Left lung (tissue), 10 donors: ENCODE measurements around the gene EFHC2. TPM values are rescaled to one million over a fixed set of nuclear protein-coding genes. Genes with fewer than 3 reads are reported as not detected.

Experiments used
- ATAC-seq: fragments of 200-7000 bp; cut with Tn5 transposase; one replicate; pipeline ENCODE4 v1.9.1; 2020; ENCODE audit warnings: moderate library complexity
- DNase-seq, 4 donors: peaks; one replicate each; pipeline ENCODE4 v3.0.0-alpha.2; 2013 to 2020
- H3K27ac ChIP-seq, 2 donors: fragments of 200-600 bp; sonication (generic) in 1 of 2; one replicate each; pipeline versions ENCODE4 v1.5.0 to v1.8.0; 2020 to 2021
- H3K27me3 ChIP-seq, 2 donors: fragments of 200-600 bp; sonication (generic) in 1 of 2; one replicate each; pipeline versions ENCODE4 v1.5.0 to v1.8.0; 2020 to 2021
- H3K36me3 ChIP-seq, 2 donors: fragments of 200-600 bp; sonication (generic) in 1 of 2; one replicate each; pipeline versions ENCODE4 v1.5.0 to v1.8.0; 2020 to 2021
- H3K4me1 ChIP-seq, 2 donors: fragments of 200-600 bp; one replicate each; pipeline ENCODE4 v1.8.0; 2021
- H3K4me3 ChIP-seq, 2 donors: fragments of 200-600 bp; sonication (generic) in 1 of 2; one replicate each; pipeline versions ENCODE4 v1.5.0 to v1.8.0; 2020 to 2021; ENCODE audit warnings: mild to moderate bottlenecking in 1 of 2
- H3K9me3 ChIP-seq, 2 donors: fragments of 200-600 bp; sonication (generic) in 1 of 2; one replicate each; pipeline versions ENCODE4 v1.5.0 to v1.8.0; 2020 to 2021
- CTCF ChIP-seq, 2 donors: fragments of 200-600 bp; sonication (generic) in 1 of 2; IDR thresholded peaks; one replicate each; pipeline versions ENCODE4 v1.5.0 to v1.8.0; 2021; ENCODE audit warnings: antibody characterized with exemption in 2 of 2
- intact Hi-C, 2 donors: fragments of 100-400 bp; cut with DNase I; formaldehyde crosslinking; loops; one replicate each; pipeline versions ENCODE4 v1.11.2 to v1.14.2; 2022
- polyA plus RNA-seq, 6 donors: library from polyadenylated mRNA; unstranded; fragments of 120-200 nt; gene quantifications; one replicate each; pipeline ENCODE4 v1.2.1, GENCODE V29; 2013; ENCODE audit not compliant: insufficient read length in 6 of 6
- total RNA-seq, 2 donors: library from RNA; stranded (reverse); fragmentation: NEBNext Ultra II Directional; extraction: Animal tissue kit (Norgen Biotek cat#: 25700); gene quantifications; one replicate each; pipeline ENCODE4 v1.2.1, GENCODE V29; 2021
- donor health status: DM: no; HTN: yes; CAD: no.
- donor health status: DM: no; HTN: no; CAD: no.

Gene EFHC2
- total and polyA plus RNA-seq, 8 donors = 0.85 to 6.0 (median 4.2) TPM

- intact Hi-C loops = no loop called here
- DNase-seq (no peak), ATAC-seq (no peak)
- TF ChIP-seq CTCF (IDR thresholded peaks at IDR 0.05) = no peak
- H3K36me3 ChIP-seq = no peaks in the 10 kb centered on the region
- no peaks in the 10 kb centered on the region for H3K4me1 ChIP-seq
- H3K27ac ChIP-seq = no peak overlapping the region
- H3K4me3 ChIP-seq = no peak overlapping the region
- no peaks in the 10 kb centered on the region for H3K9me3 ChIP-seq
- H3K27me3 ChIP-seq = no peaks in the 10 kb centered on the region
Observed at GRCh38 chrX:44175455-44175854, 168.0 kb downstream of the EFHC2 start.

- intact Hi-C loops = no loop called here
- Histone ChIP-seq H3K9me3 (no peaks in the 10 kb centered on the region), H3K36me3 (no peaks in the 10 kb centered on the region), H3K27me3 (no peaks in the 10 kb centered on the region), H3K27ac (no peak overlapping the region), H3K4me3 (no peak overlapping the region), H3K4me1 (no peaks in the 10 kb centered on the region)
- no peak for ATAC-seq
- DNase-seq = no peak
- TF ChIP-seq CTCF (IDR thresholded peaks at IDR 0.05) = no peak
Observed at GRCh38 chrX:44174061-44174460, 169.4 kb downstream of the EFHC2 start.

GRCh38 chrX:44173219-44173618, 170.3 kb downstream of the EFHC2 start:
- Histone ChIP-seq H3K27ac (no peak overlapping the region), H3K4me3 (no peak overlapping the region), H3K36me3 (no peaks in the 10 kb centered on the region), H3K27me3 (no peaks in the 10 kb centered on the region), H3K4me1 (no peaks in the 10 kb centered on the region), H3K9me3 (no peaks in the 10 kb centered on the region)
- TF ChIP-seq CTCF (IDR thresholded peaks at IDR 0.05) = no peak
- ATAC-seq (no peak), DNase-seq (no peak)
- intact Hi-C loops = no loop called here

GRCh38 chrX:44167116-44167515, 176.4 kb downstream of the EFHC2 start:
- ATAC-seq (no peak), DNase-seq (no peak)
- H3K4me1 ChIP-seq = no peaks in the 10 kb centered on the region
- H3K4me3 ChIP-seq = no peak overlapping the region
- TF ChIP-seq CTCF (IDR thresholded peaks at IDR 0.05) = no peak
- no peak overlapping the region for H3K27ac ChIP-seq
- intact Hi-C loops = no loop called here
- no peaks in the 10 kb centered on the region for H3K27me3 ChIP-seq
- no peaks in the 10 kb centered on the region for H3K9me3 ChIP-seq
- H3K36me3 ChIP-seq = no peaks in the 10 kb centered on the region

GRCh38 chrX:44162964-44163475, 180.5 kb downstream of the EFHC2 start:
- intact Hi-C loops = no loop called here
- Histone ChIP-seq H3K4me1 (no peaks in the 10 kb centered on the region), H3K4me3 (no peak overlapping the region), H3K27me3 (no peaks in the 10 kb centered on the region), H3K36me3 (no peaks in the 10 kb centered on the region), H3K27ac (no peak overlapping the region), H3K9me3 (no peaks in the 10 kb centered on the region)
- ATAC-seq (no peak), DNase-seq (no peak)
- no peak for TF ChIP-seq CTCF (IDR thresholded peaks at IDR 0.05)
